Stomach (tissue), 9 donors: ENCODE results near the gene SLC16A5. TPM values are rescaled to one million over a fixed set of nuclear protein-coding genes. Genes with fewer than 3 reads are reported as not detected.
"Not testable (repeated sequence)": the region's sequence is repeated elsewhere in the genome, so short reads cannot be mapped to it uniquely, and the experiment has no call there.

Experiments
- DNase-seq, 2 donors: peaks; one replicate each; pipeline versions ENCODE4 v3.0.0 to v3.0.0-alpha.2; 2013 to 2019
- H3K27ac ChIP-seq, 5 donors: fragments of 200-600 bp in 4 of 5; sonication (generic) in 4 of 5; one replicate each; pipeline ENCODE4 v1.5.1; 2013 to 2019; ENCODE audit warnings: mild to moderate bottlenecking in 1 of 5, moderate library complexity in 1 of 5
- H3K27me3 ChIP-seq, 3 donors: fragments of 200-600 bp; sonication (generic); one replicate each; pipeline ENCODE4 v1.5.1; 2017 to 2019; ENCODE audit warnings: mixed run types in 1 of 3
- H3K36me3 ChIP-seq, 4 donors: fragments of 200-600 bp; sonication (generic); 1 replicate in 3 of 4; 2 replicates in 1 of 4; pipeline ENCODE4 v1.5.1; 2016 to 2019
- H3K4me1 ChIP-seq, 4 donors: fragments of 200-600 bp; sonication (generic); one replicate each; pipeline ENCODE4 v1.5.1; 2016 to 2019
- H3K4me3 ChIP-seq, 4 donors: fragments of 200-600 bp; sonication (generic) in 3 of 4; one replicate each; pipeline ENCODE4 v1.5.1; 2016 to 2019; ENCODE audit warnings: mild to moderate bottlenecking in 1 of 4
- H3K9me3 ChIP-seq, 4 donors: fragments of 200-600 bp; sonication (generic); one replicate each; pipeline ENCODE4 v1.5.1; 2016 to 2019
- EP300 ChIP-seq: sonication (generic); formaldehyde crosslinking; IDR thresholded peaks from one replicate; pipeline ENCODE4 v1.6.1; 2017; ENCODE audit warnings: antibody characterized with exemption
- POLR2A ChIP-seq, 4 donors: fragments of 450-650 bp; IDR thresholded peaks; one replicate each; pipeline ENCODE4 v1.6.1; 2016; ENCODE audit warnings: antibody characterized with exemption in 4 of 4, control low read depth in 2 of 4, mild to moderate bottlenecking in 1 of 4, moderate library complexity in 1 of 4
- POLR2AphosphoS5 ChIP-seq, 3 donors: sonication (generic); formaldehyde crosslinking; IDR thresholded peaks; one replicate each; pipeline ENCODE4 v1.6.1; 2016; ENCODE audit warnings: antibody characterized with exemption in 3 of 3
- WGBS, 5 donors: extraction: QIAGEN DNeasy Blood & Tissue Kit in 3 of 5; methylation state at CpG; one replicate each; pipeline versions ENCODE4 v1.1.5 to v1.1.7; 2013 to 2018; 5-methylcytosine and 5-hydroxymethylcytosine counted together
- intact Hi-C: fragments of 100-400 bp; cut with DNase I; formaldehyde crosslinking; loops from one replicate; pipeline ENCODE4 v1.15.1; 2023; ENCODE audit warnings: low total_unique reads
- polyA plus RNA-seq, 3 donors: library from polyadenylated mRNA; stranded (reverse); fragments of 200-250 nt; gene quantifications; one replicate each; pipeline ENCODE4 v1.2.3, GENCODE V29; 2013
- total RNA-seq, 5 donors: library from RNA; depleted of rRNA; stranded (reverse); fragments of >200 nt; gene quantifications; one replicate each; pipeline versions ENCODE4 v1.1.0 to v1.2.3, GENCODE V29; 2014 to 2016
- TF ChIP-seq, protein P1 (sequence below), 7 experiments: fragments of 450-650 bp in 4 of 7; fragments of 200-600 bp in 3 of 7; sonication (generic) in 3 of 7; IDR thresholded peaks; one replicate each; pipeline ENCODE4 v1.5.1; 2016 to 2019; ENCODE audit warnings: antibody characterized with exemption in 7 of 7, control low read depth in 2 of 7, mild to moderate bottlenecking in 1 of 7
- donor health status: healthy with polysubstance abuse.
- donor health status: Bipolar disorder and iron deficiency.
- donor health status: healthy.

SLC16A5 gene
- total and polyA plus RNA-seq, 8 donors = 6.8 to 132 (median 36.5) TPM

DNA sequence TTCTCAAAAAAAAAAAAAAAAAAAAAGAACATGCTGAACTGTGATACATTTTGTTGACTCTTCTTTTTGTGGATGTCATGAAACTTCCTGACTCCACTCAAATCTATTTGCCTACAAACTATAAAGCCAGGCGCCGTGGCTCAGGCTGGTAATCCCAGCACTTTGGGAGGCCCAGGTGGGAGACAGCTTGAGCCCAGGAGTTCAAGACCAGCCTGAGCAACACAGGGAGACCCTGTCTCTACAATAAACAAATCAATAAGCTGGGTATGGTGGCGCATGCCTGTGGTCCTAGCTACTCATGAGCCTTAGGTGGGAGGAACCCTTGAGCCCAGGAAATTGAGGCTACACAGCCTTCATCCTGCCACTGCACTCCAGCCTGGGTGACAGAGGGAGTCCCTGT, 45.2 kb downstream of the SLC16A5 start:
- Histone ChIP-seq H3K4me3 (no peak overlapping the region), H3K4me1 (peaks cover 9 to 36% (median 28%) of the 10 kb centered on the region in 4 donors), H3K9me3 (no peaks in the 10 kb centered on the region), H3K27ac (no peak overlapping the region), H3K27me3 (no peaks in the 10 kb centered on the region), H3K36me3 (peaks cover 17 to 36% (median 27%) of the 10 kb centered on the region in 4 donors)
- no peak for DNase-seq
- intact Hi-C loops = no loop called here
- 89 to 98% (median 98%) methylated on average over 3 of the region's 3 CpGs for WGBS, 5 donors
- TF ChIP-seq POLR2AphosphoS5 (IDR thresholded peaks at IDR 0.05) = no peak

DNA sequence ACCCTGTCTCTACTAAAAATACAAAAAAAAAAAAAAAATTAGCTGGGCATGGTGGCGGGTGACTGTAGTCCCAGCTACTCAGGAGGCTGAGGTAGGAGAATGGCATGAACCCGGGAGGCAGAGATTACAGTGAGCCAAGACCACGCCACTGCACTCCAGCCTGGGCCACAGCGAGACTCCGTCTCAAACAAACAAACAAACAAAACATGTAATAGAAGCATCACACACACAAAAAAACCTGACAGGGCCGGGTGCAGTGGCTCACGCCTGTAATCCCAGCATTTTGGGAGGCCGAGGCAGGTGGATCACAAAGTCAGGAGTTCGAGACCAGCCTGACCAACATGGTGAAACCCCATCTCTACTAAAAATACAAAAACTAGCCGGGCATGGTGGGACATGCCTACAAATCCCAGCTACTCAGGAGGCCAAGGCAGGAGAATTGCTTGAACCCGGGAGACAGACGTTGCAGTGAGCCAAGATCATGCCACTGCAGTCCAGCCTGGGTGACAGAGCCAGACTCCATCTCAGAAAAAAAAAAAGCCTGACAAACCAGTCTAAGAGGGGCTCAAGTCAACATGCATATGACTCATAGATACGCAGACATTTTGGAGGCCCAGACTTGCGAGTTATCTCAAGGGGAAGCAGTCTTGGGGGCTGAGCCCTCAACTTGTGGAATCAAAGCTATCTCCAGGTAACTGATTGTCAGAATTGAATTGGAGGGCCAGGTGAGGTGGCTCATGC, 46.0 kb downstream of the SLC16A5 start:
- H3K27me3 ChIP-seq, H3K4me3 ChIP-seq, intact Hi-C loops, H3K27ac ChIP-seq, H3K9me3 ChIP-seq: not testable (repeated sequence)
- Histone ChIP-seq H3K36me3 (peaks cover 17 to 29% (median 23%) of the 10 kb centered on the region in 4 donors), H3K4me1 (peaks cover 9 to 35% (median 31%) of the 10 kb centered on the region in 4 donors)
- DNase-seq = peak in 1 of 2 donors; percentile 55
- 74 to 88% (median 82%) methylated on average over 14 of the region's 14 CpGs for whole genome bisulfite sequencing, 5 donors

GRCh38 chr17:75135452-75135851, 47.7 kb downstream of the SLC16A5 start:
- Histone ChIP-seq H3K4me1 (peaks cover 5 to 33% (median 21%) of the 10 kb centered on the region in 4 donors), H3K9me3 (no peaks in the 10 kb centered on the region), H3K27ac (no peak overlapping the region), H3K27me3 (no peaks in the 10 kb centered on the region), H3K4me3 (no peak overlapping the region), H3K36me3 (peaks cover 6 to 23% (median 8%) of the 10 kb centered on the region in 4 donors)
- intact Hi-C loops = no loop called here
- WGBS, 5 donors = 78 to 95% (median 89%) methylated on average over 5 of the region's 5 CpGs
- no peak for DNase-seq
- TF ChIP-seq POLR2AphosphoS5 (IDR thresholded peaks at IDR 0.05) (no peak), POLR2A (IDR thresholded peaks at IDR 0.05) (no peak), EP300 (no peak)
- TF ChIP-seq, protein P1, sequence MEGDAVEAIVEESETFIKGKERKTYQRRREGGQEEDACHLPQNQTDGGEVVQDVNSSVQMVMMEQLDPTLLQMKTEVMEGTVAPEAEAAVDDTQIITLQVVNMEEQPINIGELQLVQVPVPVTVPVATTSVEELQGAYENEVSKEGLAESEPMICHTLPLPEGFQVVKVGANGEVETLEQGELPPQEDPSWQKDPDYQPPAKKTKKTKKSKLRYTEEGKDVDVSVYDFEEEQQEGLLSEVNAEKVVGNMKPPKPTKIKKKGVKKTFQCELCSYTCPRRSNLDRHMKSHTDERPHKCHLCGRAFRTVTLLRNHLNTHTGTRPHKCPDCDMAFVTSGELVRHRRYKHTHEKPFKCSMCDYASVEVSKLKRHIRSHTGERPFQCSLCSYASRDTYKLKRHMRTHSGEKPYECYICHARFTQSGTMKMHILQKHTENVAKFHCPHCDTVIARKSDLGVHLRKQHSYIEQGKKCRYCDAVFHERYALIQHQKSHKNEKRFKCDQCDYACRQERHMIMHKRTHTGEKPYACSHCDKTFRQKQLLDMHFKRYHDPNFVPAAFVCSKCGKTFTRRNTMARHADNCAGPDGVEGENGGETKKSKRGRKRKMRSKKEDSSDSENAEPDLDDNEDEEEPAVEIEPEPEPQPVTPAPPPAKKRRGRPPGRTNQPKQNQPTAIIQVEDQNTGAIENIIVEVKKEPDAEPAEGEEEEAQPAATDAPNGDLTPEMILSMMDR (IDR thresholded peaks at IDR 0.05) = no peak

DNA sequence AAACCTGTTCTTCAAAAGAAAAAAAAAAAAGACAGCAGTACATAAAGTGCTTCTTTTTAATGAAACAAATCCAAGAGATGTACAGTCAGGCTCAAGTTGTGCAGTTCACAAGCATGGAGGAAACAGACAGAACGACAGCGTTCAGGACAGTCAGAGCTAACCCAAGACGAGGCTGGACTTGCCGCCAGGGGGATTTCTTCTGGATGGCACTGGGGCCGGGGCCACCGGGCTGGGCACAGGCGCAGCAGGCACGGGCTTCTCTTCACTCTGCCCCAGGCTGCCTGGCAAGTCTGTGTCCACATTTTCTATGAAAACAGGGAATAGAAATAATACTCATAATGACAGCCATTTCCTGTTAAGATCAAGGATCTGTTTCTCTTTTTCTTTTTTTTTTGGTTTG, 48.2 kb downstream of the SLC16A5 start:
- Histone ChIP-seq H3K9me3 (no peaks in the 10 kb centered on the region), H3K27me3 (no peaks in the 10 kb centered on the region), H3K36me3 (peaks cover 7 to 28% (median 11%) of the 10 kb centered on the region in 4 donors), H3K4me1 (peaks cover under 1 to 32% (median 16%) of the 10 kb centered on the region in 4 donors), H3K27ac (no peak overlapping the region), H3K4me3 (no peak overlapping the region)
- TF ChIP-seq, protein P1 (IDR thresholded peaks at IDR 0.05) = no peak
- TF ChIP-seq POLR2AphosphoS5 (IDR thresholded peaks at IDR 0.05) = no peak
- TF ChIP-seq EP300 = no peak
- TF ChIP-seq POLR2A (IDR thresholded peaks at IDR 0.05) = no peak
- 85 to 92% (median 90%) methylated on average over 8 of the region's 8 CpGs for WGBS, 5 donors
- intact Hi-C loops = no loop called here
- no peak for DNase-seq

- Histone ChIP-seq H3K4me1 (peaks cover 0 to 27% (median 3%) of the 10 kb centered on the region in 4 donors), H3K36me3 (peaks cover 14 to 44% (median 22%) of the 10 kb centered on the region in 4 donors)
- H3K9me3 ChIP-seq, H3K27ac ChIP-seq, H3K27me3 ChIP-seq, intact Hi-C loops, DNase-seq, H3K4me3 ChIP-seq: not testable (repeated sequence)
- 93 to 97% (median 94%) methylated on average over 9 of the region's 9 CpGs for WGBS, 5 donors
Observed at GRCh38 chr17:75137762-75138161, 50.0 kb downstream of the SLC16A5 start.

- 59 to 82% (median 72%) methylated on average over 5 of the region's 5 CpGs for WGBS, 5 donors
- no peak for DNase-seq
- intact Hi-C loops = no loop called here
- Histone ChIP-seq H3K27ac (peak overlapping the region in 1 of 5 donors; percentile 20), H3K36me3 (peaks cover 14 to 51% (median 24%) of the 10 kb centered on the region in 4 donors), H3K9me3 (no peaks in the 10 kb centered on the region), H3K4me1 (peaks cover 0 to 24% (median 3%) of the 10 kb centered on the region in 4 donors), H3K27me3 (no peaks in the 10 kb centered on the region), H3K4me3 (no peak overlapping the region)
- TF ChIP-seq, protein P1 (IDR thresholded peaks at IDR 0.05) = no peak
- TF ChIP-seq POLR2AphosphoS5 (IDR thresholded peaks at IDR 0.05) (no peak), POLR2A (IDR thresholded peaks at IDR 0.05) (no peak), EP300 (no peak)
Observed at GRCh38 chr17:75138519-75138918, 50.8 kb downstream of the SLC16A5 start.
